ENCODE measurements around the gene CHAC2.

- TF ChIP-seq CEBPB (IDR thresholded peaks at IDR 0.05; ENCODE audit: low read depth) (no peak), SP1 (IDR thresholded peaks at IDR 0.05; ENCODE audit: low read depth) (peak; percentile 60; the same call in 1 of the 2 replicates), EZH2 (IDR thresholded peaks at IDR 0.05) (no peak), EZH2phosphoT487 (IDR thresholded peaks at IDR 0.05; ENCODE audit: borderline replicate concordance) (no peak), POLR2A (IDR thresholded peaks at IDR 0.05; ENCODE audit: borderline replicate concordance, extremely low read depth, insufficient read depth, insufficient read length) (peak; percentile 48), SIN3A (IDR thresholded peaks at IDR 0.05; ENCODE audit: low read depth) (no peak)
- TF ChIP-seq, protein P1, sequence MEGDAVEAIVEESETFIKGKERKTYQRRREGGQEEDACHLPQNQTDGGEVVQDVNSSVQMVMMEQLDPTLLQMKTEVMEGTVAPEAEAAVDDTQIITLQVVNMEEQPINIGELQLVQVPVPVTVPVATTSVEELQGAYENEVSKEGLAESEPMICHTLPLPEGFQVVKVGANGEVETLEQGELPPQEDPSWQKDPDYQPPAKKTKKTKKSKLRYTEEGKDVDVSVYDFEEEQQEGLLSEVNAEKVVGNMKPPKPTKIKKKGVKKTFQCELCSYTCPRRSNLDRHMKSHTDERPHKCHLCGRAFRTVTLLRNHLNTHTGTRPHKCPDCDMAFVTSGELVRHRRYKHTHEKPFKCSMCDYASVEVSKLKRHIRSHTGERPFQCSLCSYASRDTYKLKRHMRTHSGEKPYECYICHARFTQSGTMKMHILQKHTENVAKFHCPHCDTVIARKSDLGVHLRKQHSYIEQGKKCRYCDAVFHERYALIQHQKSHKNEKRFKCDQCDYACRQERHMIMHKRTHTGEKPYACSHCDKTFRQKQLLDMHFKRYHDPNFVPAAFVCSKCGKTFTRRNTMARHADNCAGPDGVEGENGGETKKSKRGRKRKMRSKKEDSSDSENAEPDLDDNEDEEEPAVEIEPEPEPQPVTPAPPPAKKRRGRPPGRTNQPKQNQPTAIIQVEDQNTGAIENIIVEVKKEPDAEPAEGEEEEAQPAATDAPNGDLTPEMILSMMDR (IDR thresholded peaks at IDR 0.05 in 2 of 3, conservative IDR thresholded peaks at IDR 0.05 in 1 of 3; ENCODE audit: borderline replicate concordance in 1 of 3, insufficient read depth in 1 of 3, low read depth in 2 of 3, low read length in 2 of 3), result no peak
- TF ChIP-seq, protein P2, sequence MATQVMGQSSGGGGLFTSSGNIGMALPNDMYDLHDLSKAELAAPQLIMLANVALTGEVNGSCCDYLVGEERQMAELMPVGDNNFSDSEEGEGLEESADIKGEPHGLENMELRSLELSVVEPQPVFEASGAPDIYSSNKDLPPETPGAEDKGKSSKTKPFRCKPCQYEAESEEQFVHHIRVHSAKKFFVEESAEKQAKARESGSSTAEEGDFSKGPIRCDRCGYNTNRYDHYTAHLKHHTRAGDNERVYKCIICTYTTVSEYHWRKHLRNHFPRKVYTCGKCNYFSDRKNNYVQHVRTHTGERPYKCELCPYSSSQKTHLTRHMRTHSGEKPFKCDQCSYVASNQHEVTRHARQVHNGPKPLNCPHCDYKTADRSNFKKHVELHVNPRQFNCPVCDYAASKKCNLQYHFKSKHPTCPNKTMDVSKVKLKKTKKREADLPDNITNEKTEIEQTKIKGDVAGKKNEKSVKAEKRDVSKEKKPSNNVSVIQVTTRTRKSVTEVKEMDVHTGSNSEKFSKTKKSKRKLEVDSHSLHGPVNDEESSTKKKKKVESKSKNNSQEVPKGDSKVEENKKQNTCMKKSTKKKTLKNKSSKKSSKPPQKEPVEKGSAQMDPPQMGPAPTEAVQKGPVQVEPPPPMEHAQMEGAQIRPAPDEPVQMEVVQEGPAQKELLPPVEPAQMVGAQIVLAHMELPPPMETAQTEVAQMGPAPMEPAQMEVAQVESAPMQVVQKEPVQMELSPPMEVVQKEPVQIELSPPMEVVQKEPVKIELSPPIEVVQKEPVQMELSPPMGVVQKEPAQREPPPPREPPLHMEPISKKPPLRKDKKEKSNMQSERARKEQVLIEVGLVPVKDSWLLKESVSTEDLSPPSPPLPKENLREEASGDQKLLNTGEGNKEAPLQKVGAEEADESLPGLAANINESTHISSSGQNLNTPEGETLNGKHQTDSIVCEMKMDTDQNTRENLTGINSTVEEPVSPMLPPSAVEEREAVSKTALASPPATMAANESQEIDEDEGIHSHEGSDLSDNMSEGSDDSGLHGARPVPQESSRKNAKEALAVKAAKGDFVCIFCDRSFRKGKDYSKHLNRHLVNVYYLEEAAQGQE (IDR thresholded peaks at IDR 0.05; ENCODE audit: low read depth), result no peak
Observed at GRCh38 chr2:53786705-53787613, 19.4 kb downstream of the CHAC2 start, which contains the start of the genes ASB3 and ERLEC1.
